GM19328 (cell line): ENCODE measurements around the gene UBE2N.
"Not testable (repeated sequence)": the region's sequence is repeated elsewhere in the genome, so short reads cannot be mapped to it uniquely, and the experiment has no call there.

Experiments used
- ATAC-seq: cut with Tn5 transposase; IDR thresholded peaks from one replicate; pipeline ENCODE4 v1.9.1; 2021; ENCODE audit warnings: mild to moderate bottlenecking, moderate library complexity; ENCODE audit not compliant: unreplicated experiment

UBE2N gene

GRCh38 chr12:93415723-93416464, 25.9 kb downstream of the UBE2N start:
- peak; percentile 40 for ATAC-seq

- no peak for ATAC-seq
Measured at GRCh38 chr12:93413064-93413463, 28.7 kb downstream of the UBE2N start.

- ATAC-seq = not testable (repeated sequence)
Measured at GRCh38 chr12:93412396-93412795, 29.4 kb downstream of the UBE2N start.

GRCh38 chr12:93411060-93411459, 30.7 kb downstream of the UBE2N start:
- ATAC-seq = not testable (repeated sequence)

- not testable (repeated sequence) for ATAC-seq
Measured at GRCh38 chr12:93409343-93410187, 32.2 kb downstream of the UBE2N start.

- no peak for ATAC-seq
Measured at GRCh38 chr12:93408813-93409212, 32.9 kb downstream of the UBE2N start.

- no peak for ATAC-seq
Measured at GRCh38 chr12:93407963-93408283, 33.8 kb downstream of the UBE2N start.

GRCh38 chr12:93407054-93407962, 34.4 kb downstream of the UBE2N start:
- no peak for ATAC-seq

GRCh38 chr12:93404961-93405849, 36.5 kb downstream of the UBE2N start:
- ATAC-seq = no peak

GRCh38 chr12:93403988-93404803, 37.6 kb downstream of the UBE2N start:
- no peak for ATAC-seq

- no peak for ATAC-seq
Measured at GRCh38 chr12:93402333-93403311, 39.1 kb downstream of the UBE2N start.

GRCh38 chr12:93399183-93399863, 42.4 kb downstream of the UBE2N start:
- ATAC-seq = peak; percentile 81

GRCh38 chr12:93397412-93397811, 44.3 kb downstream of the UBE2N start:
- ATAC-seq = no peak

GRCh38 chr12:93393425-93393824, 48.3 kb downstream of the UBE2N start:
- no peak for ATAC-seq

- ATAC-seq = no peak
Measured at GRCh38 chr12:93390549-93391297, 51.0 kb downstream of the UBE2N start.

GRCh38 chr12:93390031-93390430, 51.7 kb downstream of the UBE2N start:
- no peak for ATAC-seq

GRCh38 chr12:93387780-93388179, 54.0 kb downstream of the UBE2N start:
- no peak for ATAC-seq
